HG02678 (cell line): ENCODE measurements around the gene SCUBE1.

Source experiments
- ATAC-seq: cut with Tn5 transposase; IDR thresholded peaks from one replicate; pipeline ENCODE4 v1.9.1; 2021; ENCODE audit warnings: mild to moderate bottlenecking, moderate library complexity; ENCODE audit not compliant: unreplicated experiment

The SCUBE1 gene

DNA sequence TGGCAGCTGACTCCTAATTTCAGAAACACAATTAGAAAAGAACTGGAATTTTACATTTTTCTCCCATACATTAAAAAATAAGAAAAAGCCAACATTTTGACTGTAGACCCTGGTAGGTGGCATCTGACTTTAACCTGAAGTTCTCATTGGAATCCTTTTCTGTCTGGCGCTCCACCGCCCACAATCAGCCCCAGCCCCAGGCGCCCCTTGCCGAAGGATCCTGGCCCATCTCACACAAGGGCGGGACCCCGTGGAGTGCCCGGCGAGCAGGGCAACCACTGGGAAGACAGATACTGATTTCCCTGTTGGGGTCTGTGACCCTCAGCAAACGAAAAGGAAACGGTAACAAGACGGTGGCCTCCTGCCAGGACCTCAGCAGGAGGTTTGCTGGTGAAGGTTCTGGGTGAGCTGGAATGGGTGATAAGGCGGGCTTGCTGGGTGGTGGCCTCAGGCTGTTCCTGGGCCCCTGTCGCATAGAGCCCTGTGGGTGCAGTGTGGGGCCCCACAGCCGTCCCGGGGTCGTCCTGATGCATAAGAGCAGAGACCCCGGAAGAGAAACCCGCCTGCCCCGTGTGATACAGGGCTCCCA is 176.1 kb downstream of the SCUBE1 start:
- no peak for ATAC-seq

GRCh38 chr22:43166132-43166930 is 176.8 kb downstream of the SCUBE1 start:
- no peak for ATAC-seq

- no peak for ATAC-seq
Measured at GRCh38 chr22:43164636-43165035, 178.5 kb downstream of the SCUBE1 start.

DNA sequence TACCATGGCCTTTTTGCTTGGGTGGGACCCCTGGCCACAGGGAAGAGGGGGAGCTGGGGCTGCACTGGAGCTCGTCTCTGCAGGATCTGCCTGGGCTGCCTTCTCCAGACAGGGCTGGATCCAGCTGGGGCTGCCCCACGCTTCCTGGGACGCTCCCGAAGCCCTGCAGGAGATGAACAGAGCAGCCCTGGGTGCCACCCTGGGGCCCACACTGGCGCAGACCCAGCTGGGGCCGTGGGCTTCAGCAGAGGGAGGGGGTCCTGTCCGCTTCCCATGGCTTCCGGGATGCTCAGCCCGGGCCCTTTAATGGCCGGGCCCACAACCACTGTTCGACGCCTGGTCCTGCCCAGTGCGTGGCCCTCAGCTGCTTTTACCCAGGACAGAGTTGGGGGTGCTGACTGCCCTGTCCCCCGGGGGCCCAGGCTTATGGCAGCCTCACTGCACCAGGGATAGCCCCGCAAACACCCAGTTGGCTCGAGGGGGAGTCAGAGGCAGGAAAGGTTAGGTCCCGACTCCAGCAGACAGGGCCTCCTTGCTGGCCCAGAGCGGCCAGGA is 179.9 kb downstream of the SCUBE1 start:
- ATAC-seq = no peak

DNA sequence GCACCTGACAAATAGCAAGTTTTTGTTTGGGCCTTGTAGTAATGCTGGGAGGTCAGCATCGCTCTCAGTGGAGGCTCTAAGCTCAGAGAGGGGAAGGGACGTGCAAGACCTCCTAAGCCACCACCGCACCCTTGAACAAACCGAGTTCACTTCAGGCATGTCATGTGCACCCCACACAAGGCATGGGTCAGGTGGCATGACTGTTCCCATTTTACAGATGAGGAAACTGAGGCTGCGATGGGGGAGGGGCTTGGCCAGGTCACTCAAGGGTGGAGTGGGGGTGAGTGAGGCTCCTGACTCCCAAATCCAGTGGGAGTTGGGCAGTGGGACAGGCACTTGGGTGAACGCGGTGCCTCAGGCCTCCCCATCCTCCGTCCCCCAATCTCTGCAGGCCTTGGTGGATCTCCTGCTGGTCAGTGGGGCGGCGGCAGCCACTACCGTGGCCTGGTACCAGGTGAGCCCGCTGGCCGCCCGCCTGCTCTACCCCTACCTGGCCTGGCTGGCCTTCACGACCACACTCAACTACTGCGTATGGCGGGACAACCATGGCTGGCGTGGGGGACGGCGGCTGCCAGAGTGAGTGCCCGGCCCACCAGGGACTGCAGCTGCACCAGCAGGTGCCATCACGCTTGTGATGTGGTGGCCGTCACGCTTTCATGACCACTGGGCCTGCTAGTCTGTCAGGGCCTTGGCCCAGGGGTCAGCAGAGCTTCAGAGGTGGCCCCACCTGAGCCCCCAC is 180.6 kb downstream of the SCUBE1 start:
- no peak for ATAC-seq

- no peak for ATAC-seq
Measured at GRCh38 chr22:43160497-43161126, 182.6 kb downstream of the SCUBE1 start.

- ATAC-seq = no peak
Measured at GRCh38 chr22:43159484-43160178, 183.5 kb downstream of the SCUBE1 start.

- ATAC-seq = no peak
Measured at GRCh38 chr22:43158778-43159483, 184.2 kb downstream of the SCUBE1 start.

DNA sequence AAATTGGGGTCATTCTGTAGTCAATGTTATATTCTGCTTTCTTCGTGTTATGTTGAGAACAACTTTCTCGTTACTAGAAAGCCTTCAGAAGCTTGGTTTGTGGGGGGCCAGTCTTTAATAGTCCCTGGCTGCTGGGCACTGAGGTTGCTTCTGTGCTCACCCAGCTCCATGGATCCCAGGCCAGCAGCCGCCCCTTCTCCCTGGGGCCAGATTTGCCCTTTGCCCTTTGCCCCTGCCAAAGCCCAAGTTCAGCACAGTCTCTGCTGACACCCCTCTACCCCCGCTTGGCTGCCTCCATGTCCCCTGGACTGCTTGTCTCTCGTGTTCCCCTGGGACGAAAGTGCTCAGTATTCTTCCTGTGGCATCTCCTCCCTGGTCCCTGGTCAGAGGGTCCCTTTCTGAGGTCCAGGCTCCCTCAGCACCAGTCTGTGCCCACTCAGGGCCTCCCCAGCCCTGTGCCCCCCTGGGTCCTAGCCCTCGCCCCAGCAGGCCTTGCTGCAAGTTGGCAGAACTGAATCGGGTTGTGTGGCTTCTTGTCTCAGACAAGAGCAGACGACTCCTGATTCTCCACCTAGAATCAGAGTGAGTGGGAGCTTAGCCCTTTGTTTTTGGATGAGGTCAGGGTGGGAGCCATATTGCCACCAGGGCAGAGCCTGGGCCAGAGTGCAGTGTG is 185.2 kb downstream of the SCUBE1 start:
- ATAC-seq = no peak

DNA sequence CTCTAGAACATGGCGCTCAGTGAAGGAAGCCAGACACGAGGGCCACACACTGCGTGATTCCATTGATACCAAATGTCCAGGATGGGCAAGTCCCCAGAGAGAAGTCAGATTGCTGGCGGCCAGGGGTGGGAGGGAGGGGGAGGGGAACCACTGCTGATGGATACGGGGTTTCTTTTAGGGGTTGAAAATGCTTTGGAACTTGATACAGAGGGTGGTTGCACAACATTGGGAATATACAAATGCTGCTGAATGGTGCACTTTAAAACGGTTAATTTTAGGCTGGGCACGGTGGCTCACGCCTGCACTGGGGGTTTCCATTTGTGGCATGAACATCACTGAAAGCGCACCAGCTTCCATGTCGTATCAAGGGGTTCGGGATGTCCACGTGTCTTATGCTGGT is 186.8 kb downstream of the SCUBE1 start:
- no peak for ATAC-seq

GRCh38 chr22:43155789-43156188 is 187.4 kb downstream of the SCUBE1 start:
- no peak for ATAC-seq

DNA sequence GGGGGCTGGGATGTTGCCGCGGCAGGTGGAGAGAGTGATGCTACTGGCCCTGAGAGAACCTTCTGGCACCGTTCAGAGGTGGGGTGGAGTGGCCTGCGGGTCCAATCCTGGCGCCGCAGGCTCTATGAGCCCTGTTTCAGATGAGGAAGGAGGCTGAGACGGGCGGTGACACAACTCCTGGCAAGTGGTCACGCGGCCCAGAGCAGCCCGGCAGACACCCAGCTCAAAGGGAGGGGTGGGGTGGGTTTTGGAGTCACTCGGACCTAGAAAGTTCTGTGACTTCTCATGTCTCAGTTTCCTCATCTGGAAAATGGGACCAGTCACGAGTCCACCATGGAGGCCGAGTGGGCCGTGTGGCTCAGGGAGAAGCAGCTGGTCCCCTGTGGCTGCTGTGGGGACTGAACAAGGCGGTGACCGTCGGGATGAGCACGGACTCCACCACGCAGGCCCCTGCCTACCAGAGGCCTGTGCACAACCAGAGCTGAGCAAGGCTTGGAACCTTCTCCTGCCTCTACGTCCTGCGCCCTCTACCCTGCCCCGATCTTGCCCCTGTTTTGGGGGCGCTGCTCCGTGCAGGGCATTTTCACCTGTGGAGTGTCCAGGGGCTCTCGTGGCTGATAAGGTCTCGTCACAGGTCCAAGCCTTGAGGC is 188.2 kb downstream of the SCUBE1 start:
- ATAC-seq = no peak

DNA sequence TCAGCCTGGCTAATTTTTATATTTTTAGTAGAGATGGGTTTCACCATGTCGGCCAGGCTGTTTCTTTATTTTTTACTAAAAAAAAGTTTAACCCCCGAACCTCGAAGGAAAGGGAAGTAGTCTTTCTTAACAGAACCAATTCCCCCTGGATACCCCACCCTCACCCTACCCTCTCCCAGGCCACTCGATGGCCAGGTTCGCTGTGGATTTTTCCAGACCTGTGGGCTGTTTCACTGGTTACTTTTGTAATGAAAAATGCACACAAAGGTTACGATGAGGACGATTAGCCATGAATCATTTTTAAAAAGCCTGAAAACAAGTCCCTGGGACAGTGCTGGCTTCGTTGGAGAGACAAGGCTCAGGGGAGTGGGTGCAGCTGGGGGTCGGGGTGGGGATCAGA is 189.3 kb downstream of the SCUBE1 start:
- ATAC-seq = no peak

DNA sequence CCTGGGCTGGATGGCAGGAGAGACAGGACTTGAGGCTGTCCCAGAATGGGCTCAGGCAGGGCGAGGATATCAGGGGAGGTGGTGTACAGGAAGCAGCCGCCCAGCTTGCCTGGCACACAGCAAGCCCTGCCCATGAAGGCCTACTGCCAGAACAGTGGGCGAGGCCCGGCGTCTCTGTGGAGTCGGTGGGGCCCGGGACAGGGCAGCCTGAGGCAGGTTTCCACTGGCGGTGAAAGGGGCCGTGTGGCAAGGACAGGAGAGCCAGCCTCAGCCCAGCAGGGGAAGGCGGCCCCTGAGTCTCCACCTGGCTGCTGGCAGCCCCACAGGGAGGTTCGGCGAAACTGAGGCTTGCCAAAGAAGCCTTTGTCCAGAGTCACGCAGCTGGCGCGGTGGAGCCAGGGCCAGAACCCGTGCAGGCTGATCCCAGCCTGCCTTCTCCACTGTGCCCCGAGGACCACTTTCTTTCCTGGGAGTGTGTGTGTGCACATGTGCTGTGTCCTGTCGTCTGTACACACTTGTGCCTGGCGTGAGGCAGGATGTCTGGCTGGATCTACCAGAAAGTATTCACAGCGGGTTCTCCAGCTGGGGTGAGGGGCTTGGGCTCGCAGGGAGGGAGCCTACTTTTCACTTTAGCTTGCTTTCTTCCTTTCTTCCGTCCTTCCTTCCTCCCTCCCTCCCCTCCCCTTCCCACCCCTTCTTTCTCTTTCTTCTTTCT is 190.7 kb downstream of the SCUBE1 start:
- ATAC-seq = peak; percentile 24

- ATAC-seq = peak; percentile 14
Measured at GRCh38 chr22:43152003-43152356, 191.2 kb downstream of the SCUBE1 start.

DNA sequence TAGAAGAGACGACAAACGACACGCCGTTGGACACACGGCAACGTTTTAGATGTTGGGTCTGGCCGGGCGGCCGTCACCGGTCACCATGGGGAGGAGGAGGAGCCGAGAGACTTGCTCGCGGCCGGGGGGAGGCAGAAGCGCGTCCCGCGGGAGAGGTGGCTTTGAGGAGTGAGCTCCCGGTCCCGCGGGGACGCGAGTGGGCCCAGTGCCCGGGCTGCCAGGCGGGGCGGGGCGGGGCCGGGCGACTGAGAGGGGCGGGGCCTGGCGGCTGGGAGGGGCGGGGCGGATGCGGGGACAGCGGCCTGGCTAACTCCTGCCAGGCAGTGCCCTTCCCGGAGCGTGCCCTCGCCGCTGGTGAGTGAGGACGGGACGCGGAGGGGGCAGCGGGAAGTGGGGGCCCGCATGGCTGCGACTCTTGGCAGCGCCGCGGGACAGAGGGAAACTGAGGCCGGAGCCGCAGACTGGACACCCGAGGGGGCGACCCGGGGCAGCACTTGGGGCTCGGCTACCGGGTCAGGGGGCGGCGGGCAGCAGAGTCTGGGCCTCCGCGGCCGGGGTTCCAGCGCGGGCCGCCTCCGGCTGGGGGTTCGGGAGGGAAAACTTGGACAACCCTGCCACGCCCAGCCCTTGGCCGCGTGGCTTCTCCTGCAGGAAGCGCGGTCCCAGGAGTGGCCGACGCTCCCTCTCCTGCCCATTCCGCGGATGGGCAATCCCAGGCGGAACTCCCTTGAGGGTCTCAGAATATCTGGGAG is 191.7 kb downstream of the SCUBE1 start, which contains the start of gene TSPO:
Gene TSPO, plus strand, starts transcription at position 309 of the 752 bp plus-strand sequence. CDS start 7,680 bp downstream, outside the sequence.
- peak; percentile 38 for ATAC-seq

DNA sequence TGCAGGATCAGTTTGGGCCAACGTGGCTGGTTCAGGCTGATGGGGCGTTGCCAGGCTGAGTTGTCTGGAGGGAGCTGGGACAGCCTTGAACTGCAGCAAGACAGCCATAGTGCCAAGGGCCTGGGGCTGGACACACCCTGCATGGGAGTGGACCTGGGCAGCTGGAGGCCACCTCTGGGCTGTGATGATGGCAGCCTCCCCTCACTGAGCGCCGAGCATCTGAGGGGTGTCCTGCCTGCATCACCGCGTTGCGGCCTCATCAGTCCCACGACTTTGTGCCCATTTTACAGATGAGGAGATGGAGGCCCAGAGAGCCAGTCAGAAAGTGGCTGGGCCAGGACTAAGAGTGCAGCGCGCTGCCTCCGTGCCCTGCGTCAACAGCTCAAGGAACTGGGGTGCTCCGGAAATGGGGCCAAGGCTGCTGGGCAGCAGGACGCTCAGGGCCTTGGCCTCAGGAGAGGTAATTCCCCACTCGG is 192.4 kb downstream of the SCUBE1 start:
- no peak for ATAC-seq
